Subcutaneous adipose tissue (tissue), 4 donors: Measurements from ENCODE around the gene TRIML1. TPM values are rescaled to one million over a fixed set of nuclear protein-coding genes. Genes with fewer than 3 reads are reported as not detected.

Experiments
- total RNA-seq, 4 donors: library from RNA; depleted of rRNA; stranded (reverse); fragments of >200 nt; gene quantifications; one replicate each; pipeline ENCODE4 v1.1.0, GENCODE V29; 2016
- TF ChIP-seq, protein P1 (sequence below): fragments of 450-650 bp; IDR thresholded peaks from one replicate; pipeline ENCODE4 v1.5.1; 2016; ENCODE audit warnings: low read depth, mild to moderate bottlenecking, control low read depth, antibody characterized with exemption, moderate library complexity

The TRIML1 gene, protein sequence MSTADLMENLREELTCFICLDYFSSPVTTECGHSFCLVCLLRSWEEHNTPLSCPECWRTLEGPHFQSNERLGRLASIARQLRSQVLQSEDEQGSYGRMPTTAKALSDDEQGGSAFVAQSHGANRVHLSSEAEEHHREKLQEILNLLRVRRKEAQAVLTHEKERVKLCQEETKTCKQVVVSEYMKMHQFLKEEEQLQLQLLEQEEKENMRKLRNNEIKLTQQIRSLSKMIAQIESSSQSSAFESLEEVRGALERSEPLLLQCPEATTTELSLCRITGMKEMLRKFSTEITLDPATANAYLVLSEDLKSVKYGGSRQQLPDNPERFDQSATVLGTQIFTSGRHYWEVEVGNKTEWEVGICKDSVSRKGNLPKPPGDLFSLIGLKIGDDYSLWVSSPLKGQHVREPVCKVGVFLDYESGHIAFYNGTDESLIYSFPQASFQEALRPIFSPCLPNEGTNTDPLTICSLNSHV
- not detected for total RNA-seq

DNA sequence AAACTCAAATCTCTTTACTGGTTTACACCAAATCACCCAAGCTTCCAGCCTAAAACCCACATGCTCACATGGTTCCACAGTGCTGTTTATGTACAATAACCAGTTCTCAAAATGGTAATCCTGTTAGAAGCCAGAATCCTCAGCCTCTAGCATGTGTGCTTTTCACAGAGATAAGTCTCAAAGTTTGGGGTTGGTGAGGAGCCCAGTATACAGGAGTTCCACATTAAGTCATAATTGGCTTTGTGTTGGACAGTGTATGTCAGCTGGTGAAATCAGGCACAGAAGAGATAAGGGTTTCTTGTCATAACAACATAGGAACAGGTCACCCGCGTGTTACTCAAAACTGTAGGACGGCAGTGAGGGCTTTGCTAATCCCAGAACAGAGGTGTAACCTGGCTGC is at the start of gene TRIML1:
Gene TRIML1, plus strand, starts transcription at position 301 of the 400 bp plus-strand sequence. CDS start 118 bp downstream, outside the sequence.
- TF ChIP-seq, protein P1, sequence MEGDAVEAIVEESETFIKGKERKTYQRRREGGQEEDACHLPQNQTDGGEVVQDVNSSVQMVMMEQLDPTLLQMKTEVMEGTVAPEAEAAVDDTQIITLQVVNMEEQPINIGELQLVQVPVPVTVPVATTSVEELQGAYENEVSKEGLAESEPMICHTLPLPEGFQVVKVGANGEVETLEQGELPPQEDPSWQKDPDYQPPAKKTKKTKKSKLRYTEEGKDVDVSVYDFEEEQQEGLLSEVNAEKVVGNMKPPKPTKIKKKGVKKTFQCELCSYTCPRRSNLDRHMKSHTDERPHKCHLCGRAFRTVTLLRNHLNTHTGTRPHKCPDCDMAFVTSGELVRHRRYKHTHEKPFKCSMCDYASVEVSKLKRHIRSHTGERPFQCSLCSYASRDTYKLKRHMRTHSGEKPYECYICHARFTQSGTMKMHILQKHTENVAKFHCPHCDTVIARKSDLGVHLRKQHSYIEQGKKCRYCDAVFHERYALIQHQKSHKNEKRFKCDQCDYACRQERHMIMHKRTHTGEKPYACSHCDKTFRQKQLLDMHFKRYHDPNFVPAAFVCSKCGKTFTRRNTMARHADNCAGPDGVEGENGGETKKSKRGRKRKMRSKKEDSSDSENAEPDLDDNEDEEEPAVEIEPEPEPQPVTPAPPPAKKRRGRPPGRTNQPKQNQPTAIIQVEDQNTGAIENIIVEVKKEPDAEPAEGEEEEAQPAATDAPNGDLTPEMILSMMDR = no peak

DNA sequence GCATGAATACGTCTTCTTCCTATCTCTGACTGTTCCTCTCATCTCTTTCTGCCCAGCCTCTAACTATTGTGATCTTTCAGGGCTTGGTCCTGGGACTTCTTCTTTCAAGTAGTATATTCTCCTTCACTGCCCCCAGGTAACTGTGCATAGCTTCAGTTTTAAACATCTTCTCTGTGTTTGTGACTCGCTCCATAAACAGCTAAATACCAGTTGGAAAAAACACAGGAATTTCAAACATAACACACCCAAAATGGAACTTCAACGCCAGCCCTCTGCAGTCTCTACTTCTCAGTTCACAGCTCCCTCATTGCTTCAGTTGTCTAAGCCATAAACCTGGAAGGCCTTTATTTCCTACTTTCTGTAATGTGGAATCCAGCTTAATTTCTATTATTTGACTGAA is 46.4 kb upstream of the TRIML1 start:
- TF ChIP-seq, protein P1 = no peak

DNA sequence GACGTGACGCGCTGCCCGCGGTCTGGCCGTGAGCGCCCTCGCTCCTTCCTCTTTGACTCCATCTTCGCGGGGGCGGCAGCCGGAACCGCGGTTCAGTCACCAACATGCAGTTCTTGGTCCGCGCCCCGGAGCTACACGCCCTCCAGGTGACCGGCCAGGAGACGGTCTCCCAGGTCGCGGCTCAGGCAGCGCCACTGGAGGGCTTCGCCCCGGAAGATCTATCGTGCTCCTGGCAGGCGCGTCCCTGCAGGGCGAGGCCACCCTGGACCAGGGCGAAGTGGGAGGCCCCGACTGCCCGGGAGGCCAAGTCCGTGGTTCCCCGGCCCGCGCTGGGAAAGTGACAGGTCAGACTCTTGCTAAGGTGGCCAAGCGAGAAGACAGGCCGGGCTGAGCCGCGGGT is 32.8 kb upstream of the TRIML1 start:
- TF ChIP-seq, protein P1 = no peak

DNA sequence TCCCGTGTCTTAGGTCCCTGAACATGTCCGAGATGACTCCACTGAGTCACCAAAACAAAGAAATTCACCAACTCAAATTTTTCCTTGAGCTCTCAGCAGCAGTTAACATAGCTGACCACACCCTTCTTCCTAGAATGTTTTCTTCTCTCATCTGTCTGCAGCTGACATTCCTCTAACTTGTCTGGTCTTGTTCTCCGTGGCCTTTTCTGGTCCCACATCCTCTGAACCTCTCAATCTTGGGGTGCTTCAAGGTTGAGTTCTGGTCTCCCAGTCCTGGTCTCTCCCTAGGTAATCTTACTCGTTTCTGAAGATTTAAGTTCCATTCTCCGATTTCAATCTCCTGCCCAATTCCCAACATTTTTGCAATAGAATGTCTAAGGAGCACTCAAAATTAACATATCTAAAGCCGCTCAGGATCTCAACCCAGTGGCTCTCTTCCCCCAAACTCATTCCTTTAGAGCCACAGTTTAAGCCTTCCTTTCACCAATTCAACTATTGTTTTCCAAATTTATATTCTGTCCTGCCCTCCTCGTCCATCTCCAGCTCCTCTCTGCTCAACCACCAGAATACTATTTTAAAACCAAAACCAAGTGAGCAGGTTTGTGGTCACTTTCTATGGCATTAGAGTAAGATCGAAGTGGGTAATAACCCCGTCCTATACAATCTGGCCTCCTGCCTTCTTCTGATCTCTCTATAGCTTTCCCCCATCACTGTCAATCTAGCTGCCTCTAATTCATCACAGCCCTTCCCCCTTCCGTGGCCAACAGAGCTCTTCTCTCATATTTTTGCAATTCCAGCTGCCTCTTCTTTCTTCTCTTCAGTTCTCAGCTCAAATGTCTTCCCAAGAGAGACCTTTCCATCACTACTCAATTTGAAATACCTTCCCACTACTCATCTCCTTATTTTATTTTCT is 31.1 kb upstream of the TRIML1 start:
- TF ChIP-seq, protein P1 = no peak

DNA sequence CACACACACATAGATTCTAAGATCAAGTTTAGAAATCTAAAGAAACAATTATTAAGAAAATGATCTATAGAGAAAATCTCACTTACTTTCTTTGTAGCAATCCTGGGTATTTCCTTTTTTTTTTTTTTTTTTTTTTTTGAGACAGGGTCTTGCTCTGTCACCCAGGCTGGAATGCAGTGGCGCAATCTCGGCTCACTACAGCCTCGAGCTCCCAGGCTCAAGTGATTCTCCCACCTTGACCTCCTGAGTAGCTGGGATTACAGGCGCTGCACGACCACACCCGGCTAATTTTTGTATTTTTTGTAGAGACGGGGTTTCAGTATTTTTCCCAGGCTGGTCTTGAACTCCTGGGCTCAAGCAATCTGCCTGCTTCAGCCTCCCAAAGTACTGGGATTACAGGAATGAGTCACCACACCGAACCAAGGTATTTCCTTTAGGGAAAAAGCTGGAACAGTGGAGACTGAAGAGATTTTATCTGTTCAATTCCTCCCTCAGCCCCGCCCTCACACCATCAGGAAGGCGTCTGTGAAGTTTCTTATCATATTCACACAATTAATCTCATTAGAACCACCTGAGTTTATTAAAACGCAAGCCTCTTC is 30.0 kb upstream of the TRIML1 start, which contains the start of gene TRIML2:
Gene TRIML2, minus strand, starts transcription at position 447 of the 599 bp plus-strand sequence. CDS start 4,235 bp downstream, outside the sequence.
- TF ChIP-seq, protein P1 = no peak

DNA sequence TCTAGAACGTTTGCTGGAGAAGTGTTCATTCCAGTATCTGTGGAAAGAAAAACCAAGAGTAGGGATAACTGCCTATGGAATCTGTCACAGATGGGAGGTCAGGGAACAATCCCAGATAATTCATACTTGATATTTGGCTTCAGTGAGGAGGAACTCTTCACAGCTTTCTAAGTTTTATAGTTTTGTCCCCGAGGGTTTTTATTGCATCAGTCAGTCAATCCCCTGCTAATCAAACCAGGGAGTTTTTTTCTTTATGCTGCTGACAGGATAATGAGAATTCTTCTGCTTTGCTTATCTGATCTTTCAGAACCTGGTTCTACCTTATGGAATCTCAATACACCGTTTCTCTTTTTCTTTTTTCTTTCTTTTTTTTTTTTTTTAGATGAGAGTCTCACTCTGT is 29.2 kb upstream of the TRIML1 start:
- TF ChIP-seq, protein P1 = no peak
